ENCODE results near the gene RAB31.
"Not testable (repeated sequence)": the region's sequence is repeated elsewhere in the genome, so short reads cannot be mapped to it uniquely, and the experiment has no call there.

The RAB31 gene

GRCh38 chr18:9708057-9708433, at the start of gene RAB31:
TSS of gene RAB31 (plus strand) at chr18:9708301. CDS start at chr18:9708406, 105 bp downstream.
- no peak for DNase-seq

DNA sequence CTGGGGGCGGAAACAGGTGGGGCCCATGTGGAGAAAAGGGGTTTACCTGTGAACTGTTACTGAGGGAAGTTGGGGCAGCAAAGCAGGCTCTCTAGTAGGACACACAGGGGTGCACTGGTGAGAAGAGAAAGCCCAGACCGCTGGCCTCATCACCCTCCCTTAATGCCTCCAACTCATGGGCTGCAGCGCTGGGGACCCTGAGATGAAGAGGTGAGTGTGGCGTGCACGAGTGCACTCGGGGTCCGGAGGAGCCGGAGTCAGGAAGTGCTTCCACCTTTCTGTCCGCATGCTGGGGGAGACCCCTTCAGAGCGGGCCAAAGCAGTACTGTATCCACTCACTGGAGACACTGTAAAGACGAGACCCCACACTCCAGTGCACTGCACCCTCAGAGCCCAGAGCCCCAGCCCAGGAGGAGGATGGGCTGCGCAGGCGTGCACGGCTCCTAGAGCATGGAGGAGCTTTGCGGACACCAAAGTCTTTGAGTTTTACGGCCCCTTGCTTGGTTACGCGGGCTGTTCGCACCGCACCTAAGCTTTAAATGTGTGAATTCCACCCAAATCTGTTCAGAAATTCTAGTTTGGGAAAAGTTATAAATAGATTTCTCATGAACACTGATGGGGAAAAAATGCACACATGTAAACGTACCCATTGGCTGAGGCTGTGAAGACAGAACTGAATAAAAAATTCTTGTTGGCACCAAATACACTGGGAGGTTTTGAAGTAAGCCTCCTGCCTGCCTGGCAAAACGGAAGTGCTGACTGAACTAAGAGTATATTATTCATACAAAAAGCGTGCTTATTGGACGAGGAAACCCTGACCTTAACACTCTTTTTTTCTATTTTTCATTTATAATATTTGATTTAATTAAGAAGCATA, 48.4 kb upstream of the RAB31 start:
- no peak for DNase-seq

DNA sequence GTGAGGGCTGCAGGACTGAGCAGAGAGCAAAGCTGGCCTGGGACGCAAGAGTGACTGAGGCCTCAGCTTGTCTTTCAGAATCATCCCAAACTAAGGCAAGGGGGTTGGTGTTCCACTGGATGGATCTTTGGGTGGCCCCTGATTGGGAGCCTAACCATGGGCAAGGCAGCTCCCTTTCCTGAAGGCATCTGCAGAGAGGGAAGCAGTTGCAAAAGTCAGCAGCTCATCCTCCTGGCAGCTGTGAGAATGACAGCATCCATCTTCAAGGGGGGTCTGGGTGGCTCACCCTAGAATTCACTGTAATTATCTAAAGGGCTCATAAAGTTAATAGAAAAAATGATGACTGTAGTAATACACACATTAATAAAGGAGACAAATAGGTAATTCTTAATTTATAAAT, 46.5 kb upstream of the RAB31 start:
- DNase-seq, result no peak

DNA sequence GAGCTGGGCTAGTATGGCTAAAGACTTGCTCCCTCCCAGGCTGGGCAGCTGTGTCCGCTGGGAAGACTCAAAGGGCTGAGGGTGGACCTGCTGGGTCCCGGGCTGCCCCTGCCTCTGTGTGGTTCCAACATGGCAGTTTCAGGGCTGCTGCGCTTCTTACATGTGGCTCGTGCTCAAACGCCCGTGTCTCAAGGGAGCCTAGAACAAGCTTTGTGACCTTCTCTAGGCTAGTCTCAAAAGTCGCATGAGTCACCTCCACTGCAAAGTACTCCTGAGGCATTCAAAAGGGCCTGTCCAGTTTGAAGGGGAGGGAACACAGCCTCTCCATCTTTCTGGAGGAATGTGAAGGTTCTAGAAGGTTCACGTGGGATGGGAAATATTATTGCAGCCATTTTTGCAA, 44.7 kb upstream of the RAB31 start:
- DNase-seq, result no peak

DNA sequence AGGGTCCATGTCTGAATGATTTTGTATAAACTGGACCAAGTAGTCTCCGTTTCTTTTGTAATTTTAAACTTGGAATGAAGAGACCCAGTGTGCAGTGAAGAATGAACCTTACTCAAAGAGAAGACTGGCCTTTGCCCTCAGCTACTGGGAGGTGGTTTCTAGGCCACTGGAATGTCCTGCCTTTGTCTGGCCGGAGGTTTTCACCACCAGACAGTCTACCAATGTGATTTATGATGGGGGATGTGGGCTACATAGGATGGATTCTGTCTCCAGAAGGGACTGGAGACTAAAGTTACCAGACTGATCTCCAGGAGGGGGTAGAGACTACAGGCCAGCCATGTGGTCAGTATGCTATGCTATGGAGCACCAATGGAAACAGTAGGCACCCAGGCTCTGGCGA, 42.8 kb upstream of the RAB31 start:
- DNase-seq, result no peak

DNA sequence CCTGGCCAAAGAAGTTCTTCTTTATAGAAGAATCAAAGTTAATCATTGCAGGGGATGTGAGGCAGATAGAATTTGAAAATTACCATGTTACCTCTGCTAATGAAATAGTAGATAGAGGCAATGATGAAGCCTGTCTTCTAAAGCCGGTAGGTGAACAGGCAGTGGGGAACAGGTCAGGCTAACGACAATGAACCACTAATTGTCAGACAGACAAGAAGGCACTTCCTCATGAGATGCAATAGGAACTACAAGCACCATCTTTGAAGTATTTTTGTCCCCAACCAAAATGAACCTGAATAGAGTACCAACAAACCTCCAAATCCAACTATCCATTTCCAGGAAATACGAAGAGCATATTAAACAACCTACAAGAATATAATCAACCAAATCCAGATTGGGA, 41.6 kb upstream of the RAB31 start:
- no peak for DNase-seq

- no peak for DNase-seq
These were observed 39.1 kb upstream of the RAB31 start for GRCh38 chr18:9669016-9669415.

GRCh38 chr18:9671214-9671613, 36.9 kb upstream of the RAB31 start:
- DNase-seq, result no peak

DNA sequence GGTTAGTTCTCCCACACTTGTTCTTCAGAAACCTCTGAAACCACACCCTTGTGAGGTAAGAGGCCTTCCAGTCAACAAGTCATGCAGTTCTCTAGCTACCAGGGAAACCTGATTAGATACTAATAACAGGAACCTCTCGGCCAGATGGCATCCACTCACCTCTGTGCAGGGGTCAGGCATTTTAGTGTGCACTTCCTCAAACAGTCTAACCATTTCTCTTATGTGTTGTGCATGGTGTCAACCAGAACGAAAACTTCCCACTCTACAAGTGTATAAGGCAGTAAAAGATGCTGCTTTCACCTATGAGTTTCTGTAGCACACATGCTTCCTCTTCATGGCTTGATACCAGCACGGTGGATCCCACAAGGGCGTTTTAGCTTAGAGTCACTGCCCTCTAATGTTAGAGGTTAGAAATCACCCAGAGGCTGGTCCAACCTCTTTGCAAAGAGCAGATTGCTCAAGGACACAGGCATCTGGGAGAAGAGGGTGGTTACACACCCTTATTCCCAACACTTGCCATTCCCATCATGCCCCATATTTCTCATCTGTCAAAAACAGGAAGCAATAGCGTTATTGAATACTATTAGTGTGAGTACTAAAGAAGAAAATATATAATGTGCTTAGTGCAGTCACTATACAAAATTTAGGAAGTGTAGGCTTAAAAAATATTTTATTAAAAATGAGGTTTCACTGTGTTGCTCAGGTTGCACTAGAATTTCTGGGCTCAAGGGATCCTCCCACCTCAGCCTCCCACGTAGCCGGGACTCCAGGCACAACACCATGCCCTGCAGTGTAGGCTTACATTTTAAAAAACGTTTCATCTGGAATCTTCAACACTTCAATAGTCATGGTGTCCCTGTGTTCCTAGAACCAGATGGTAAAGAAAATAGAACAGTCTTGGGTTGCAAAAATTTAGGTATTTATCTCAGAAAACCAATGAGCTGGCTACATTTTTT, 34.5 kb upstream of the RAB31 start:
- no peak for DNase-seq

DNA sequence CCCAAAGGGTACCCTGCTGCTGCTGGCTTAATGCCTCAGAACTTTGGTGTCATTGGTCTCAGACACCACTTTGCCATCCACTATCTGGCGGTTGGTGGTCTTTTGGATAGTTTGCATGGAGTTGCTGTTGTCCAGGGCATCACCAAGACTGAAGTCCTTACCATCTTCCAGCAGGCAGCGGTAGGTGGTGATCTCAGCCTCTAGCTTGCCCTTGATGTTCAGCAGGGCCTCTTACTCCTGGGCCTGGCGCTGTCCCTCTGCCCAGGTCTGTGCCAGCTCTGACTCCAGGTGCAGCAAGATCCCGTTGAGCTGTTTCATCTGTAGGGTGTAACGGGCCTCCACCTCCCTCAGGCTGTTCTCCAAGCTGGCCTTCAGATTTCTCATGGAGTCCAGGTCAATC, 29.9 kb upstream of the RAB31 start:
- not testable (repeated sequence) for DNase-seq

GRCh38 chr18:9679125-9679524, 29.0 kb upstream of the RAB31 start:
- no peak for DNase-seq

- DNase-seq, result no peak
These were observed 26.9 kb upstream of the RAB31 start for GRCh38 chr18:9681217-9681616.

GRCh38 chr18:9682572-9682971, 25.5 kb upstream of the RAB31 start:
- no peak for DNase-seq

DNA sequence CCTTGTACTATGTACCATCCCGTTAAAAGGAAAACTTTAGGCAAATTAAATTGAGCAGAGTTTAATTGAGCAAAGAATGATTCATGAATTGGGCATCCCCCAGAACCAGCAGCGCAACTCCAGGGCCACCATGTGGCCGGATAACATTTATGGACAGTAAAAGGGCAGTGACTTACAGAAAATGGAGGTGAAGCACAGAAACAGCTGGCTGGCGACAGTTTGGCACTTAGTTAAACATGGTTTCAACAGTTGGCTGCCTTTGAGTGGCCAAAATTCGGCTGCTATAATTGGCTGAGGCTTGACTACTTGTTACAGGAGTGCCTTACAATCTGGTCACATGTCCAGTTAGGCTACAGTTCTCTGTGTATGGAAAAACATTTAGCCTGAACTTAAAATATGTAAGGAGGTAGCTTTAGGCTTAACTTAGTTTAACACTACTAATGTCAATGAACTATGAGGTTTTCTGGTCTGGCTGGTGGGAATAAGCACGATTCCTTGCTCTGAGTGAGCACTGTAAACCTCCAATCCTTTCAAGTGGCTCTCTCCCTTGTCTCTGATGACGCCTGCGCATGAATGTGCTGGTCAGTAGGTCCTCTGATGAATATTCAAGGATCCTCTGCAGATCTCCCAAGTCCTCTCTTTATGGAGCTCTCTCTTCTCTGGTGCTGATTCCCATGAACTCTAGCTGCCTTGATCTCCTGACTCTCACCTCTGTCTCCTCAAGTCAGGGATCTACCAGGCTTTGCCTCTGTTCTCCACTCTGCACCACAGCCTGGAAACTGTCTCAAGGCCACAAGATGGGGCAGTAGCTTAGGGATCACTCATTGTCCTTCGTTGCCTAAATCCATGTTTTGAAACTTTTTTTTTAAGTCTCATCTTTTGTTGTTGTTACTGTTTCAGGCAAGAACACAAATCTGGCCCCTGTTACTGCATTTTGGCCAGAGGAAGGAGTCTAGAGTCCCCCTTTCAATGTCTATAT, 24.4 kb upstream of the RAB31 start:
- no peak for DNase-seq

- DNase-seq, result no peak
These were observed 23.1 kb upstream of the RAB31 start for GRCh38 chr18:9684881-9685614.

GRCh38 chr18:9685615-9685890, 22.5 kb upstream of the RAB31 start:
- no peak for DNase-seq

DNA sequence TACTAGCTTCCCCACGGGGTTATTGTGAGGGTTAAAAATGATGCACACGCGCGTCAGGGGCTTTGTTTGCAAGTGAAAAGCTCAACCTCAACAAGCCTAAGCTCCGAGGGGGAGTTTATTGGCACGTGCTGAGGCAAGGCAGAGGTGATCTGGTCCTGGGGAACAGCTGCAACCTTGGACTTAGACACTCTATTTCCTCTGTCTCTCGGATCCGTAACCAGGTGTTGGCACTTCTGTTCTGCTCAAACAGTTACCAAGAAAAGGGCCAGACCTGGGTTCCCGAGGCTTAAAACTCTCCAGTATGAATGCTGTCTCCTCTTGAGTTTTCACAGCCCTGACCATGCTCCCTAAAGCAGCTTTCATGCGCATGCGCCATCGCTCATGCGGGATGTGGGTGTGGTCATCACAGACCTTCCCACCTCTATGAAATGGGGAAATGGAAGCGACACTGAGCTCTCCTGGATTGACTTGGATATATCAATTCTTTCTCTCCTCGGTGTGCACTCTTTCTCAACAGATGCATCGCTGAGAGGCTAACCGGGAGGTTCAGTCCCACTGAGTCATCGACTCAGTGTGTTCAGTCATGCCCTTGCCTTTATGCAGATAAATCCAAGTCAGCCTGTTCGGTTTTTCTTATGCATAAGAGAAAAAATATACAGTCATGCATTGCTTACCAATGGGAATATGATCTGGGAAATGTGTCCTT, 19.9 kb upstream of the RAB31 start:
- no peak for DNase-seq

DNA sequence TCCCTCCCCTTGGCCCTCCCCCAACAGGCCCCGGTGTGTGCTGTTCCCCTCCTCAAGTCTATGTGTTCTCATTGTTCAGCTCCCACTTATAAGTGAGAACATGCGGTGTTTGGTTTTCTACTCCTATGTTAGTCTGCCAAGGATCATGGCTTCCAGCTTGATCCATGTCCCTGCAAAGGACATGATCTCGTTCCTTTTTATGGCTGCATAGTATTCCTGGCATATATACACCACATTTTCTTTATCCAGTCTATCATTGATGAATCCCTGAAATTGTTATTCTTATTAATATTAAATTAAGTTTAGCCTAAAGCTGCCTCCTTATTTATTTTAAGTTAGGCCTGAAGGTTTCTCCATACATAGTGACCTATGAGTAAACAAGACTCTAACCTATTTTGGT, 18.8 kb upstream of the RAB31 start:
- no peak for DNase-seq

DNA sequence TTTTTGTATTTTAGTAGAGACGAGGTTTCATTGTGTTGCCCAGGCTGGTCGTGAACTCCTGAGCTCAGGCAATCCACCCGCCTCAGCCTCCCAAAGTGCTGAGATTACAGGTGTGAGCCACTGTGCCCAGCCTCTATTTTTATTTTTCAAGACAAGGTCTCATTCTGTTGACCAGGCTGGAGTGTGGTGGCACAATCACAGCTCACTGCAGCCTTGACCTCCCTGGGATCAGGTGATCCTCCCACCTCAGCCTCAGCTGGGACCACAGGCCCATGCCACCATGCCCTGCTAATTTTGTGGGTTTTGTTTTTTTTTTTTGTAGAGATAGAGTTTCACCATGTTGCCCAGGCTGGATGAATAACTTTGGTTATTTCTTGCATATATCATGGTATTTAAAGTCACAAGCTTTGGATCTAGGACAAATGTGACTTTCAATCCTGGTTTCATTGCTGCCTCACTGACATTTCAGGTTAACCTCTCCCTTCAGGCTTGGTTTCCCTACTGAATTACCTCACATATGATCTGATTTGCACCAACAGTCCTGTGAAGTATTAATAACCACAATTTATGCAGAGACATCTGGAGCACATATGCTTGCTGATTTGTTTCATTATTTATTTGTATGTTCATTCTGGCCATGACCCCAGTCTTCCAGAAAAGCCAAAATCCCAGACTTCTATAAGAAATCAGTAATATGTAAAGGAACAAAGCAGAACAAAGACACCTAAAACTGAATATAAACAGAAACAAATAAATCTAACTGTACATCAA, 17.5 kb upstream of the RAB31 start:
- DNase-seq, result no peak

GRCh38 chr18:9691235-9691634, 16.9 kb upstream of the RAB31 start:
- no peak for DNase-seq

- DNase-seq, result no peak
These were observed 13.9 kb upstream of the RAB31 start for GRCh38 chr18:9694174-9694573.
